Osteoblast (primary cell): Measurements from ENCODE around the gene RACK1. TPM values are rescaled to one million over a fixed set of nuclear protein-coding genes. Genes with fewer than 3 reads are reported as not detected.
"Not testable (repeated sequence)": the region's sequence is repeated elsewhere in the genome, so short reads cannot be mapped to it uniquely, and the experiment has no call there.

Experiments used
- DNase-seq: peaks from one replicate; pipeline ENCODE4 v3.0.0; 2011; ENCODE audit warnings: low spot score, mixed read lengths; ENCODE audit not compliant: insufficient read length; ENCODE audit errors: missing footprints
- H2AFZ ChIP-seq: 2 replicates; pipeline ENCODE4 v1.6.0; 2011; ENCODE audit warnings: mild to moderate bottlenecking, low read length
- H3K27ac ChIP-seq: 2 replicates; pipeline ENCODE4 v1.5.1; 2011; ENCODE audit warnings: mild to moderate bottlenecking, low read depth, low read length, moderate library complexity
- H3K27me3 ChIP-seq: 2 replicates; pipeline ENCODE4 v1.6.0; 2012; ENCODE audit warnings: mild to moderate bottlenecking, control low read depth, inconsistent platforms, low read length, moderate library complexity; ENCODE audit not compliant: insufficient read depth
- H3K36me3 ChIP-seq: 2 replicates; pipeline ENCODE4 v1.5.1; 2011; ENCODE audit warnings: mild to moderate bottlenecking, low read length, control low read depth, moderate library complexity; ENCODE audit not compliant: insufficient read depth
- H3K4me1 ChIP-seq: 2 replicates; pipeline ENCODE4 v1.5.1; 2011; ENCODE audit warnings: mild to moderate bottlenecking, low read length, control low read depth, moderate library complexity; ENCODE audit not compliant: insufficient read depth
- H3K4me2 ChIP-seq: 2 replicates; pipeline ENCODE4 v1.6.0; 2011; ENCODE audit warnings: mild to moderate bottlenecking, low read length; ENCODE audit not compliant: insufficient read depth
- H3K4me3 ChIP-seq: fragments of 200-600 bp; sonication (generic); 3 replicates; pipeline ENCODE4 v1.5.1; 2012; ENCODE audit warnings: mild to moderate bottlenecking, low read length, inconsistent platforms; ENCODE audit not compliant: insufficient read depth
- H3K79me2 ChIP-seq: 2 replicates; pipeline ENCODE4 v1.6.0; 2012; ENCODE audit warnings: mild to moderate bottlenecking, low read length, control low read depth, inconsistent platforms; ENCODE audit not compliant: insufficient read depth
- H3K9me3 ChIP-seq: 2 replicates; pipeline ENCODE4 v1.5.1; 2011; ENCODE audit warnings: low read depth, low read length, control low read depth
- H4K20me1 ChIP-seq: 2 replicates; pipeline ENCODE4 v1.6.0; 2012; ENCODE audit warnings: mild to moderate bottlenecking, low read length, control low read depth; ENCODE audit not compliant: insufficient read depth
- CTCF ChIP-seq: IDR thresholded peaks from 2 replicates; pipeline ENCODE4 v1.5.1; 2011; ENCODE audit warnings: mild to moderate bottlenecking, low read depth, low read length, moderate library complexity; ENCODE audit errors: extremely low read depth
- total RNA-seq: library from RNA; depleted of rRNA; stranded (reverse); fragments of >200 nt; gene quantifications from 2 replicates; pipeline ENCODE4 v1.2.3, GENCODE V29; 2012

The RACK1 gene
- total RNA-seq, 1 donor = 4,007 TPM

- TF ChIP-seq CTCF = no peak
- Histone ChIP-seq H3K4me2 (peak overlapping the region; percentile 82), H3K27me3 (no peaks in the 10 kb centered on the region), H4K20me1 (no peaks in the 10 kb centered on the region), H3K27ac (no peak overlapping the region), H3K4me1 (peaks cover 12% of the 10 kb centered on the region), H2AFZ (peak overlapping the region; percentile 85), H3K4me3 (peak overlapping the region; percentile 68), H3K79me2 (no peaks in the 10 kb centered on the region), H3K9me3 (no peaks in the 10 kb centered on the region), H3K36me3 (no peaks in the 10 kb centered on the region)
- DNase-seq = peak; percentile 51
Observed at GRCh38 chr5:181215997-181216989, 27.4 kb downstream of the RACK1 start.

- not testable (repeated sequence) for H3K4me2 ChIP-seq, H4K20me1 ChIP-seq
Observed at GRCh38 chr5:181214249-181214648, 29.5 kb downstream of the RACK1 start.

GRCh38 chr5:181212934-181213333 is 30.8 kb downstream of the RACK1 start:
- no peak for TF ChIP-seq CTCF
- H3K4me3 ChIP-seq = no peak overlapping the region
- H3K9me3 ChIP-seq = no peaks in the 10 kb centered on the region
- H3K4me2 ChIP-seq = no peak overlapping the region
- H4K20me1 ChIP-seq = no peaks in the 10 kb centered on the region
- no peak for DNase-seq
- H3K27me3 ChIP-seq = no peaks in the 10 kb centered on the region
- no peak overlapping the region for H3K27ac ChIP-seq
- no peaks in the 10 kb centered on the region for H3K79me2 ChIP-seq
- H3K36me3 ChIP-seq = no peaks in the 10 kb centered on the region
- peaks cover 12% of the 10 kb centered on the region for H3K4me1 ChIP-seq
- H2AFZ ChIP-seq = no peak overlapping the region

More at GRCh38 chr5:181214249-181214648, 29.5 kb downstream of the RACK1 start:
- DNase-seq, H3K79me2 ChIP-seq, H3K9me3 ChIP-seq, H3K27ac ChIP-seq, H3K36me3 ChIP-seq, H2AFZ ChIP-seq, H3K27me3 ChIP-seq, H3K4me3 ChIP-seq: not testable (repeated sequence)
- H3K4me1 ChIP-seq = peaks cover 12% of the 10 kb centered on the region

GRCh38 chr5:181212080-181212479 is 31.6 kb downstream of the RACK1 start:
- H4K20me1 ChIP-seq = no peaks in the 10 kb centered on the region
- no peaks in the 10 kb centered on the region for H3K36me3 ChIP-seq
- no peaks in the 10 kb centered on the region for H3K27me3 ChIP-seq
- H2AFZ ChIP-seq = no peak overlapping the region
- TF ChIP-seq CTCF = no peak
- H3K4me1 ChIP-seq = peaks cover 6% of the 10 kb centered on the region
- no peak overlapping the region for H3K27ac ChIP-seq
- H3K79me2 ChIP-seq = no peaks in the 10 kb centered on the region
- H3K4me2 ChIP-seq = no peak overlapping the region
- no peak overlapping the region for H3K4me3 ChIP-seq
- H3K9me3 ChIP-seq = no peaks in the 10 kb centered on the region
- DNase-seq = peak; percentile 25
